B cell (primary cell): ENCODE measurements around the gene BDH2.

Experiments
- CTCF ChIP-seq: fragments of 200-600 bp; IDR thresholded peaks from one replicate; pipeline ENCODE4 v1.8.0; 2022; ENCODE audit warnings: antibody characterized with exemption, mild to moderate bottlenecking
- EZH2 ChIP-seq: IDR thresholded peaks from 2 replicates; pipeline ENCODE4 v1.6.1; 2012; ENCODE audit warnings: borderline replicate concordance, low read depth, mild to moderate bottlenecking, moderate library complexity, low read length; ENCODE audit not compliant: insufficient read depth, poor library complexity, severe bottlenecking

- TF ChIP-seq CTCF (peak; percentile 12), EZH2 (no peak)
Observed at GRCh38 chr4:103075894-103076746, 23.5 kb downstream of the BDH2 start.
